Muscle of back (tissue), 11 donors: ENCODE data around the gene ZNF211. TPM values are rescaled to one million over a fixed set of nuclear protein-coding genes. Genes with fewer than 3 reads are reported as not detected.
A peak's percentile ranks its signal among the peaks of the same experiment; 100 is the strongest.

ENCODE experiments used
- DNase-seq, 3 donors: peaks; one replicate each; pipeline versions ENCODE4 v3.0.0 to v3.0.0-alpha.2; 2013
- polyA plus RNA-seq, 10 donors: library from polyadenylated mRNA; unstranded; fragments of 120-200 nt; gene quantifications; one replicate each; pipeline ENCODE4 v1.2.1, GENCODE V29; 2013; ENCODE audit not compliant: insufficient read length in 10 of 10

Gene ZNF211
- polyA plus RNA-seq, 10 donors, result 10.4 to 20.3 (median 15.2) TPM

DNA sequence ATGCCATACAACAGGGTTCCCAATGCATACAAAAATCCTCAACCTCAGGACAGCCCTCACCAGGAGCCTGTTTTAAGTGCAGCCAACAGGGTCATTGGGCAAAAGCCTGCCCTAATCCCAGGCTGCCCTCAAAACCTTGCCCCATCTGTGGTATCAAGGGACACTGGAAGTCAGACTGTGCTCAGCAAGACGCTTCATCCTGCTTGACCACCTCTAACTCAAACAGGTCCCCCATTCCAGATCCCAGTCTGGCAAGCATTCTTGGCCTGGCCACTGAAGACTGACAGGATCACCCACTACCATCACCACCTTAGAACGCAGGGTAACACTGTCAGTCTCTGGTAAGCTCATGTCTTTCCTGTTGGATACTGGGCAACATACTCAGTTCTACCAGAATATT lies 20.7 kb downstream of the ZNF211 start:
- DNase-seq, result no peak

DNA sequence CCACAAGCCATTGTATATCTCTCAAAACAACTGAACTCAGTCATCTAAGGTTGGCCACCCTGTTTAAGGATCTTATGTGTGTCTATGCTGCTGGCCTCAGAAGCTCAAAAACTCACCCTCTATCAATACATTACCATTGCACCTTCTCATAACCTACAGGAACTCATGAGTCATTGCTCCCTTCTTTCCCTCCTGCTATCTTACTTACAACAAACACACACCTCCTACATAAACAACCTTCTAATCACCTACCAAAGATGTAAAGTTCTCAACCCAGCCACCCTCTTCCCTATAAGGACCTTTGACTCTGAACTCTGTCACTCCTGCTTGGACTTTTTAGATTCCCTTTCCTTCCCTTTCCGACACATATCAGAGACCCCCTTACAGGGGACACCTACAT lies 22.5 kb downstream of the ZNF211 start:
- DNase-seq, result no peak

DNA sequence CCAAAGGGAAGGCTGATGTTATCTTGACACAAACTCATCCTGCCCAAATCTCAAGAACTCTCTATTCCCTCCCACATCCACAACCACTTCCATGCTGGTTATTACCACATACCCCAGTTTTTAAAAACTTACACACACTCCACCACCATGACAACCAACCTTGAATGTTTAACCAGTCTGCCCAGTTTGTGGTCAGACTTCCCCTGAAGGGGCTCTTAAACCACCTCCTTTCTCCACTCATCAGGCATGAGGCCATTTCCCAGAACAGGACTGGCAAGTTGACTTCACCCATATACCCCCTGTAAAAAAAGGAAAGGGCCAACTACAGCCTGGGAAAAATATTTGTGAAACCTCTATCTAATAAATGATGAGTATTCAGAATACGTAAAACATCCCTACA lies 23.4 kb downstream of the ZNF211 start:
- no peak for DNase-seq

DNA sequence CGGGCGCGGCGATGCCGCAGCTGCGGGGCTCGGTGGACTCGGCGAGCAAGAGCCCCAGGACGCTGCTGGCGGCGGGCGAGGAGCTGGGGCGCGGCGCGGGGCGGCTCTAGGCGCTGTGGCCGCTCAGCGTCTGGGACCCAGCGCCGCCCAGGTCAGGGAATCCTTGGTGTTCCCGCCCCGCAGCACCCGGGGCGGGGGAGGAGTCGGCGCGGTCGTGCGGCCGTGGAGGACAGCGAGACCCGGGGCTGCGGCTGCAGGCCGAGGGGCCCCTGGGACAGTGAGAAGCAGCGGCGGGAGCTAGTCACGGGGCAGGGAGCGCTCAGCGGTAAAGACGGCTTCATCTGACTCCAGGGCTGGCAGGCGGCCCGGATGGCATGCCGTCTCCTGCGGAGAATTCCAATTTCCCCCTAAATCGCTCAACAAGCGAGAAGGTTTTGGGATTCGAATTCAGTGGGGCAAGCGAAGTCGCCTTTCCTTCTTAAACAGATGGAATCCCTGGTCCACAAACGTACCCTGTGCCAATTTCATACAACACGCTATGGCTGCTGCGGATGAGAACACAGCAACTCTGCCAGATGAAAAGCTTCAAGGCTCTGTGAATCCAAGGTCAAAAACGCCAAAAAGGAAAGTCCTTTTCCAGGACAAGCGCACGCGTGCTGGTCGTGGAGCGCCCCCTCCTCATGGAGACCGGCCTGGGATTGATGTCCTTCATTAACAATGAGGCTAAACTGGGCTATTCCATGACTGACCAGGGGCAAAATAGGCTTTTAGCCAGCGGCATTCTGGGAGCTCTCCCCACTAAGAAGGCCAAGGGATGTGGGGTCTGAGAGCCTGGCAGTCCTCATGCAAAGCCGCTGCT lies 31.5 kb downstream of the ZNF211 start:
- DNase-seq, result peak; percentile 41 to 76 (median 54)

DNA sequence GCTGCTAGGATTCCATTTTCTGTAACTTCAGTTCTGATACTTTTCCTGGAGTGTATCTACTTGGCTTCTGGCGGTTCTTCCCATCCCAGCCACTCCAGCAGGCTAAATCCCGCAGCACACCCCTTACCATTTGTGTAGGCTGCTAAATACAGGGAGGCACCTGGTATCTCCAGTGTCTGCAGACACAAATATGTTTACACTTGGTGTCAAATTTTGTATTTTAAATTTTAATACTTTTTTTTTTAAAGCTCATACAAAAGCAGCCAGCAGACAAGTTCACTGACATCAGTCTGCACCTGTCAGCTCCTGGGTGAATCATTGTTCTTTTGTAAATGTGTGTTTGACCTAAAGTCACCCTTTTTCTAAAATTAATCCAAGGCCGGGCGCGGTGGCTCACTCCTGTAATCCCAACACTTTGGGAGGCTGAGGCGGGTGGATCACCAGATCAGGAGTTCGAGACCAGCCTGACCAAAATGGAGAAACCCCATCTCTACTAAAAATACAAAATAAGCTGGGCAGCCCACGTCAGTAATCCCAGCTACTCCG lies 32.4 kb downstream of the ZNF211 start:
- DNase-seq, result no peak

DNA sequence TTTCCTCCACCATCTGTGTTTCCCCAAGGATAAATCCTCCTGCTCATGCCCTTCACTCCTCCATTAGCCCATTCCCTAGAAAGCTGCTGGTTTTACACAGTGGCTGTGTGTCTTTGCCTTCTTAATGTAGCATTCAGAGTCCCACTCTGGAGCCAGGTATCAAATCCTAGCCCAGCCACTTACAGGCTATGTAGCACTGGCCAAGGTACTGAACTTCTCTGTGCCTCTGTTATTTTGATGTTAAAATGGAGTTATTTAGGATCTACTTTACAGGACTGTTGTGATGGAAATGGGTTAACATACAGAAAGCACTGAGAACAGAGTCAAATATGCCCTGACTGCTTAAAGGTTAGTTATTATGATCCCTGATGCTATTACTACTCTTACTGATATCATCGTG lies 34.3 kb downstream of the ZNF211 start:
- no peak for DNase-seq

DNA sequence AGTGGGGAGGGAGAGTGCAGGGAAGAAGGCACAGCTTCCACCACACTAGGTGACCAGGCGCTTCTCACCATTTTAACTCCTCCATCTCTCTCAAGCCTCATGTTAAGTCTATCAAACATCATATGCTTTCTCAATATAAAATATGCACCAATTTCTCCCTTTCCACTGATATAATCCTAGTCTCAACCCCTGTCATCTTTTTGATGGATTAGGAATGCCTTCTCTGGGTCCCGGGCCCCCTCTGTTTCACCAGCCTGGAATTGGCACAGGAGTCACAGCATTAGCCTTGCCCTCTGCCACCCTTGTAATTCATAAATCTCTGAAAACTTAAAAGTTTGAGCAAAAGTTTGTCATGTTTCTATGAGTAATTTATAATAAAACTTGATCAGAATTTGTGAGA lies 35.7 kb downstream of the ZNF211 start, which contains the start of gene ZSCAN4:
TSS of gene ZSCAN4 (plus strand) at position 301 of the 400 bp plus-strand sequence. CDS start 7,211 bp downstream, outside the sequence.
- no peak for DNase-seq

DNA sequence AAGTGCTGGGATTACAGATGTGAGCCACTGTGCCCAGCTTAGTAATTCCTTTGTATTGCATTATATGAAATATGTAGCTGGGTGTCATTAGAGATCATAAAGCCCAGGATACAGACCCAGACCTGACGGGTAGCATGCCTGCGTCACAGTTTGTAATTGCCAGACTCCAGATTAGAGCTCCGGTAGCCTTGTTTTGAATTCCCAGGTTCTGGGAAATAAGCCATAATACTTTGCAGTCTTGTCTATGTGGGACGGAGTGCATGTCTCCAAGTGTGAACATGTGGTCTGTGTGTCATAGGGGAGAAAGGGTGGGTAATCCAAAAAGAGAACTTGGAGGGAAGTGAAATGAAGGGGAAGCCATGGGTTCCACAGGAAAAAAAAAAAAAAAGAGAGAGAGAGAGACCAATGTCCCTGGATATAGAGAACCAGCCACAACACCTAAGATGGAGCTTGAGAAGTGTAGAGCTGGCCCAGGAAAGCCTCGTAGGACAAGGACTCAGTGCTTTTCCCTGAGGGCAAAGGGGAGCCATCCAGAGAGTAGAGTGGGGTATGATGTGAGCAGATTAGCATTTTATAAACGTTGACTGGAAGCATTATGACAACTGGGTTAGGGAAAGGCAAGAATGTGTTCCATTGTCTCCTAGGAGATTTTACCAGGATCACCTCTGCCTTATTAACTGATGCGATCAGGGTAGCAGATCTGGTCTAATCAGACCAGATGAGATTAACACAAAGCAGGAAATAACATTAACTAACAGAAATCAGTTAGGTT lies 38.3 kb downstream of the ZNF211 start:
- DNase-seq, result no peak

DNA sequence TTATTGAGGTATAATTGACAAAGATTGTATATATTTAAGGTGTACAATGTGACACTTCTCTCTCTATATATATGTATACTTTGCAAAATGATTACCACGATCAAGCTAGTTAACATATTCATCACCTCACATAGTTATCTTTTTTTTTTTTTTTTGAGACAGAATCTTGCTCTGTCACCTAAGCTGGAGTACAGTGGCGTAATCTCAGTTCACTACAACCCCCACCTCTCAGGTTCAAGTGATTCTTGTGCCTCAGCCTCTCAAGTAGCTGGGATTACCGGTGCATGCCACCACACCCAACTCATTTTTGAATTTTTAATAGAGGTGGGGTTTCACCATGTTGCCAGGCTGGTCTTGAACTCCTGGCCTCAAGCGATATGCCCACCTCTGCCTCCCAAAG lies 39.5 kb downstream of the ZNF211 start:
- DNase-seq, result no peak

DNA sequence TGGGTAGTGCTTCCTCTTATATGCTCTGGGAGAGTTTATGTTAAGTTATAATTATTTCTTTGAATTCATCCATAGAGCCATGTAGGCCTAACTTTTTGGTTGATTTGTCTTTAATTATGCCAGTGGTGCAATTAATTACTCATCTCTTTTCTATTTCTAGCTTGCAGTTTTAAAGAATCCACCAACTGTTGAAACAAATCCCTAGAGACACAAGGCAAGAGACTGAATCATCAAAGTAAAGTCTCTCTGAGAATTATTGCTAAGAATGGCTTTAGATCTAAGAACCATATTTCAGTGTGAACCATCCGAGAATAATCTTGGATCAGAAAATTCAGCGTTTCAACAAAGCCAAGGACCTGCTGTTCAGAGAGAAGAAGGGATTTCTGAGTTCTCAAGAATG lies 42.9 kb downstream of the ZNF211 start:
- no peak for DNase-seq

DNA sequence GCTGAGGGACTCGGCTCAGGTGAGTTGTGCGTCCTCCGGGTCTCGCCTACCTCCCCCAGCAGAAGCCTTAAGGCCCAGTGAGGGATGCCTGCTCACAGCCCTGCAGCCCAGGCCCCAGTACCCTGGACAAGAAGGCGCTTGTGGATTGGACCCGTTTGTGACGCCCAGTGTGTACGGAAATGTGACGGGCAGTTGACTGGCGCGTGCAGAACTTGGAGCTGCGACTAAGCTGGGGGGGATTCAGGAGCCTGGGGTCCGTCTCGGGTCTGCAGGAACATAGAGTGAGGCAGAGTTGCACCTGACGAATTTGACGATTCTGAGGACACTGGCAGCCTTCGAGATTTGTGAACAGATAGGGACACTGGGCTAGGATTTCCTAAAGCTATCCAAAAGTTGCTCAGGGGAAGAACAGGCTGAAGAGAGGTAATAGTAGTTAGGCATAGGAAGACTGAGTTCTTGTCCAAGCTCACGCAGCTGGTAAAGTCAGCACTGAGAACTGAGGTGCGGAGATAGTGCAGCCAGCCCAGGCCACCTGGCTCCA lies 49.3 kb downstream of the ZNF211 start:
- DNase-seq, result no peak

DNA sequence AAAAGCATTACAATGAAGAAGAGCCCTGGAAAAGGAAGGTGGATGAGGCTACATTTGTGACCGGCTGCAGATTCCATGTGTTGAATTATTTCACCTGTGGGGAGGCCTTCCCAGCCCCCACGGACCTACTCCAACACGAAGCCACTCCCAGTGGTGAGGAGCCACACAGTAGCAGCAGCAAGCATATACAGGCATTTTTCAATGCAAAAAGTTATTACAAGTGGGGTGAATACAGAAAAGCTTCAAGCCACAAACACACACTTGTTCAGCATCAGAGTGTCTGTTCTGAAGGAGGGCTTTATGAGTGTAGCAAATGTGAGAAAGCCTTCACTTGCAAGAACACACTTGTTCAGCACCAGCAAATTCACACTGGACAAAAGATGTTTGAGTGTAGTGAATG lies 53.8 kb downstream of the ZNF211 start:
- no peak for DNase-seq

DNA sequence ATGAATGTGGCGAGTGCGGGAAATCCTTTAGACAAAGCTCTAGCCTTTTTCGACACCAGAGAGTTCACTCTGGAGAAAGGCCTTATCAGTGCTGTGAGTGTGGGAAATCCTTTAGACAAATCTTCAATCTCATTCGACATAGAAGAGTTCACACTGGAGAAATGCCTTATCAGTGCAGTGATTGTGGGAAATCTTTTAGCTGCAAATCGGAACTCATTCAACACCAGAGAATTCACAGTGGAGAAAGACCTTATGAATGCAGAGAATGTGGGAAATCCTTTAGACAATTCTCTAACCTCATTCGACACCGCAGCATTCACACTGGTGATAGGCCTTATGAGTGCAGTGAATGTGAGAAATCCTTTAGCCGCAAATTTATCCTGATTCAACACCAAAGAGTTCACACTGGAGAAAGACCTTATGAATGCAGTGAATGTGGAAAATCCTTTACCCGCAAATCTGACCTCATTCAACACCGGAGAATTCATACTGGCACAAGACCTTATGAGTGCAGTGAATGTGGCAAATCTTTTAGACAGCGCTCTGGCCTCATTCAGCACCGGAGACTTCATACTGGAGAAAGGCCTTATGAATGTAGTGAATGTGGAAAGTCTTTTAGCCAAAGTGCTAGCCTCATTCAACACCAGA lies 54.5 kb downstream of the ZNF211 start:
- no peak for DNase-seq

DNA sequence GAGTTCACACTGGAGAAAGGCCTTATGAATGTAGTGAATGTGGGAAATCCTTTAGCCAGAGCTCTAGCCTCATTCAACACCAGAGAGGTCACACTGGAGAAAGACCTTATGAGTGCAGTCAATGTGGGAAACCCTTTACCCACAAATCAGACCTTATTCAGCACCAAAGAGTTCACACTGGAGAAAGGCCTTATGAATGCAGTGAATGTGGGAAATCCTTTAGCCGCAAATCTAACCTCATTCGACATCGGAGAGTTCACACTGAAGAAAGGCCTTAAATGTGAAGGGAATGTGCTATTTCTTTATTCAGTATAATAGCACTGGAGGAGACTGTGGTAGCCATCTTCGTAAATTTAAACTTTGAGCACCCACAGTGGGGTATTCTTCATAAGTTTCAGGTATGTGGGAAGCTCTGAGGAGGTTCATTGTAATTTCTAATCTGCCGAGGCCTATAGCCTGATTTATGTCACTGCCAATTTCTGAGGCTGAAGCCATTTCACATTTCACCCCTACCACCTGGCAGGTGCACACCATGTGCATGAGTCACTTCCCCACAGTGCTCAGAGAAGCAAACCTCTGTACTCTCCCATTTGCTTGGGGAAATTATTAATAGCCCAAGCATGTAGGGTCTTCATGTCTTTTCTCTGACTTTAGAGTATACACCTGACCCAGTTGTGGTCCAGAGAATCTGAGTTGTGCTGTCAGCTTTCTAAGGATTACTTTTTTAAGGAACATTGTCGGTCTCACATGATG lies 55.2 kb downstream of the ZNF211 start:
- DNase-seq, result no peak

DNA sequence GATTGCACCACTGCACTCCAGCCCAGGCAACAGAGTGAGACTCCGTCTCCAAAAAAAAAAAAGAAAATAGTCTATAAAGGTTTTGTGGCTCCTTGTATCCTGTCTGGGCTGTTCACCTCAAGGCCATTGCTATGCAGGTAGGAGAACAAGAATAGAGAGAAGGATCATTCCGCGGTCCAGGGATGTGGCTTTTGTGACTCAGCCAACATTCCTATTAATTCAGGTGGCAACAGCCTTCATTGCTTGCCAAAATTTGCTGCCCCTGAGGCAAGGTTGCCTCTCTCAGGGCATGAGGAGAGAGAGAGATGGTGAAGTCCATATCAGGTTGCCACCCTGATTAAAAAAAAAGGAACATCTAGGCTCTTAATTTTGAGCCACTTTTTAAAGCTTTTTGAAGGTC lies 56.8 kb downstream of the ZNF211 start:
- no peak for DNase-seq

Other genes starting within 250 kb of the ZNF211 start
- 10 to 100 TPM; 11.2 to 24.8 (median 16.9) TPM for gene ZNF548, start 243.3 kb upstream of the ZNF211 start, polyA plus RNA-seq
- 1 to 10 TPM; 5.1 to 9.9 (median 7.8) TPM for gene ZNF17, start 222.0 kb upstream of the ZNF211 start, polyA plus RNA-seq
- gene ZNF749, start 197.8 kb upstream of the ZNF211 start, polyA plus RNA-seq, result 1 to 10 TPM; 4.1 to 8.5 (median 6.2) TPM
- 1 to 10 TPM in 8 of 10 donors, under 1 TPM in 2; 0.84 to 3.8 (median 1.5) TPM for gene VN1R1, start 176.0 kb upstream of the ZNF211 start, polyA plus RNA-seq
- gene ZNF772, start 155.6 kb upstream of the ZNF211 start, polyA plus RNA-seq, result 10 to 100 TPM in 4 of 10 donors, 1 to 10 TPM in 6; 6.4 to 11.9 (median 9.1) TPM
- gene ZNF419, start 145.4 kb upstream of the ZNF211 start, polyA plus RNA-seq, result 10 to 100 TPM in 3 of 10 donors, 1 to 10 TPM in 7; 5.9 to 13.2 (median 9.9) TPM
- gene ZNF773, start 133.2 kb upstream of the ZNF211 start, polyA plus RNA-seq, result 10 to 100 TPM in 1 of 10 donors, 1 to 10 TPM in 9; 5.1 to 11.8 (median 7.4) TPM
- 1 to 10 TPM; 4.7 to 9.5 (median 7.5) TPM for gene ZNF549, start 105.8 kb upstream of the ZNF211 start, polyA plus RNA-seq
- 10 to 100 TPM in 6 of 10 donors, 1 to 10 TPM in 4; 8.6 to 14.0 (median 11.1) TPM for gene ZNF550, start 73.3 kb upstream of the ZNF211 start, polyA plus RNA-seq
- 1 to 10 TPM; 4.3 to 6.1 (median 4.8) TPM for gene ZNF416, start 54.3 kb upstream of the ZNF211 start, polyA plus RNA-seq
- gene ZIK1, start 49.0 kb upstream of the ZNF211 start, polyA plus RNA-seq, result 1 to 10 TPM; 4.6 to 8.0 (median 5.6) TPM
- 1 to 10 TPM; 2.1 to 5.4 (median 3.4) TPM for gene ZNF530, start 33.3 kb upstream of the ZNF211 start, polyA plus RNA-seq
- gene ZNF134, start 18.9 kb upstream of the ZNF211 start, polyA plus RNA-seq, result 10 to 100 TPM in 9 of 10 donors, 1 to 10 TPM in 1; 9.5 to 15.1 (median 13.0) TPM
- gene ZSCAN4, start 35.8 kb downstream of the ZNF211 start, polyA plus RNA-seq, result under 1 TPM in 2 of 10 donors, not detected in 8; 0.11 TPM
- 1 to 10 TPM; 4.4 to 7.3 (median 6.4) TPM for gene ZNF551, start 48.8 kb downstream of the ZNF211 start, polyA plus RNA-seq
- 10 to 100 TPM in 7 of 10 donors, 1 to 10 TPM in 3; 8.0 to 17.6 (median 11.1) TPM for gene ZNF154, start 76.0 kb downstream of the ZNF211 start, polyA plus RNA-seq
- gene ZNF671, start 94.5 kb downstream of the ZNF211 start, polyA plus RNA-seq, result 10 to 100 TPM in 1 of 10 donors, 1 to 10 TPM in 9; 5.3 to 10.6 (median 8.0) TPM
- gene ZNF776, start 113.6 kb downstream of the ZNF211 start, polyA plus RNA-seq, result 10 to 100 TPM; 10.7 to 19.7 (median 14.9) TPM
- 10 to 100 TPM in 9 of 10 donors, 1 to 10 TPM in 1; 9.5 to 15.2 (median 11.8) TPM for gene ZNF586, start 136.5 kb downstream of the ZNF211 start, polyA plus RNA-seq
- 1 to 10 TPM; 2.1 to 6.4 (median 3.9) TPM for gene ZNF552, start 181.7 kb downstream of the ZNF211 start, polyA plus RNA-seq
- gene ZNF587B, start 197.1 kb downstream of the ZNF211 start, polyA plus RNA-seq, result 1 to 10 TPM; 3.3 to 7.5 (median 5.4) TPM
- gene ZNF587, start 216.7 kb downstream of the ZNF211 start, polyA plus RNA-seq, result 10 to 100 TPM in 8 of 10 donors, 1 to 10 TPM in 2; 9.0 to 24.7 (median 14.7) TPM